Mesenteric fat pad (tissue), 1 donor: ENCODE results near the gene TTC7B. TPM values are rescaled to one million over a fixed set of nuclear protein-coding genes. Genes with fewer than 3 reads are reported as not detected.
"Not testable (repeated sequence)": the region's sequence is repeated elsewhere in the genome, so short reads cannot be mapped to it uniquely, and the experiment has no call there.

Source experiments
- DNase-seq: peaks from one replicate; pipeline ENCODE4 v3.0.0-alpha.2; 2020; ENCODE audit warnings: low spot score
- total RNA-seq: library from RNA; stranded (reverse); fragmentation: NEBNext Ultra II Directional; extraction: Animal tissue kit (Norgen Biotek cat#: 25700); gene quantifications from one replicate; pipeline ENCODE4 v1.2.1, GENCODE V29; 2021
- donor health status: DM: yes; HTN: yes; CAD: no.

The TTC7B gene
- total RNA-seq, 1 donor from 2014 or later, result 92.3 TPM

DNA sequence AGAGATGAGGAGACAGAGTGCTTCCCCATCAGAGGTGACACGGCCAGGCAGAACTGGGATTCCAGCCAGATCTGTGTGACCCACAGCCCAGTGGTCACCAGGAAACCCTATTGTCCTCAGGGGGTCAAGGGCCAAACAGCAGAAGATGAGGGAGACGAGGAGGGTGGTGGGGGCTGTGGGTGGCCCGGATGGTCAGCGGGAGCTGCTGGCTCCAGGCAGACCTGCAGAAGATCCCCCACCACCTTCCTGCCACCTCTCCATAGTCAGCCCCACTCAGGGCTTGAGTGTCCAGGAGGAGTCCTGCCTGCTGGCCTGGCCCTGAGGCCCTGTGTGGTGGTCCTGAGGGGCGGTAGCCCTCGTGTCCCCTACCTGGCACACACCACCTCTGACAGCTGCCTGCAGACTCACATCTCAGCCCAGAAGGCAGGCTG, 282.6 kb downstream of the TTC7B start:
- DNase-seq, result no peak

DNA sequence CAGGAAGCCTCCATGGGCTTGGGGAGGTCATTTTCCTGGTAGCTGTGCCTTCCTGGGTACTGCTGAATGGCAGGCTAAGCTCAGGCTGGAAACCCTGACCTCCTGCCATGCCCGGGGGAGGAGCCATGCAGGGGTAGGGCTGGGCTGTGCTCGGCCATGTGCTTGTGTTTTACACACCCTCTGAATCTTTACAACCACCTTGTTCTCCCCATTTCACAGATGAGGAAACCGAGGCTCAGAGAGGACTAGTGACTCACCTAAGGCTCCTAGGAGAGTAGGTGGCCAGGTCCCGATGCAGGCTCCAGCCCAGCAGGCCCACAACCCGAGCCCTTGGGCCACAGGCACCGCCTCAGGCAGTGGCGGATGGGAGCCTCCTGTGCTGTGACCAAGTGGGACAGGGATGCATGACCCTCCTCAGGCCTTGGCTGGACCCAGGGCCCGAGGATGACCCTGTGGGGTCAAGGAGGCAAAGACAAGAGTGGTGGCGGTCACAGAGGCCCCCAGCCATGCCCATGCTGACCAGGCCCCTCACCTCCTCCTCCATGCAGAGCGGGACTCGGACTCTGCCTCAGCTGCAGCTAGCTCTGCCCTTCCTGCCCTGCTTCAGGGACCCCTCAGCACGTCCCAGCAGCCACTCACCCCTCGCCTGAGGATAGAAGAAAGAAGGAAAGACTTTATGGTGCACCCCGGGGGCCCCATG, 283.3 kb downstream of the TTC7B start:
- DNase-seq, result no peak

DNA sequence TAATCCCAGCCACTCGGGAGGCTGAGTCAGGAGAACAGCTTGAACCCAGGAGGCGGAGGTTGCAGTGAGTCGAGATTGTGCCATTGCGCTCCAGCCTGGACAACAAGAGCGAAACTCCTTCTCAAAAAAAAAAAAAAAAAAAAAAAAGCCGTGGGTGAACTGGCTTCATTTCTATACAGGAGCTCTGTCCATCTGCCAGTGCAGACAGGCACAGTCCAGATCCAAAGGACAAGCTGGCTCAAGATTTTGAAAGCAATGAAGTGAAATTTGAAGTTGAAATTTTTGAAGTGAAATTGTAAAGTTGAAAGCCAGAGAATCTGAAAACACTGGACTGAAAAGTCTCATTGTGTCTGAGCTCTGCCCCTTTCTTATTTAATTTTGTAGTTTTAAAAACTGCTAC, 284.7 kb downstream of the TTC7B start:
- no peak for DNase-seq

DNA sequence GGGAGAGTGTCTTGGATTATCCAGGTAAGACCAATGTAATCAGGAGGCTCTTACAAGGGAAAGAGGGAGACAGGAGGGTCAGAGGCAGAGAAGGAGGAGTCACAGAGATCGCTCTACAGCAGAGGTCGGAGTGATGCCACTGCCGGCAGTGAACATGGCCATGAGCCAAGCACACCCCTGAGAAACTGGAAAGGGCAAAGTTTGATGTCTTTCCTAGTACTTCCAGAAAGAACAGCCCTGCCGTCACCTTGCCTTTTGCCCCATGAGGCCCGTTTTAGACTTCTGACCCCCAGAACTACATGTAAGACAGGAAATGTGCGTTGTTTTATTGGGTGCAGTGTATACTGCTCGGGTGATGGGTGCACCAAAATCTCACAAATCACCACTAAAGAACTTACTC, 285.7 kb downstream of the TTC7B start:
- DNase-seq, result no peak

DNA sequence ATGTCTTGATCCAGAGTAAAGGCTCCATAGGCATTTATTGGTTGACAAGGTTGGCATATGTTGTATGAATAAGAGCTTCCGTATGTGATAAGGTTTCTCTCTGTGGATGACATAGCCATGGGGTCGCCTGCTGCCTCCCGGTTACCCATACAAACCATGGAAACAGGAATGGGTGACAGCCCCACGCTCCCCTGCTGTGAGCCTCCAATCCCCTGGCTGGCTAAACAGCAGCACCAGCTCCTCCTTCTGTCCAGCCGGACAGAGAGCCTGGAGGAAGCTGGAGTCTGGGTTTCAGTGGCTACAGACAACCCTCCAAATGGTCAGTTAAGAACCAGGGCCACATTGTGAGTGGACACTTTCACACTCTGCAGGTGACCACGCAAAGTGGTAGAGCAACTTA, 288.3 kb downstream of the TTC7B start:
- DNase-seq, result no peak

DNA sequence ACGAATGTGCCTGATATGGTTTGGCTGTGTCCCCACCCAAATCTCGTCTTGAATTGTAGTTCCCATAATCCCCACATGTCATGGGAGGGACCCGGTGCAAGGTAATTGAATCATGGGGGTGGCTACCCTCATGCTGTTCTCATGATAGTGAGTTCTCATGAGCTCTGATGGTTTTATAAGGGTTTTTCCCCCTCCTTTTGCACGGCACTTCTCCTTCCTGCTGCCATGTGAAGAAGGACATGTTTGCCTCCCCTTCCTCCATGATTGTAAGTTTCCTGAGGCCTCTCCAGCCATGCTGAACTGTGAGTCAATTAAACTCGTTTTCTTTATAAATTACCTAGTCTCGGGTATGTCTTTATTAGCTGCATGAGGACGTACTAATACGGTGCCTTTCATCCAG, 289.7 kb downstream of the TTC7B start:
- DNase-seq, result not testable (repeated sequence)

DNA sequence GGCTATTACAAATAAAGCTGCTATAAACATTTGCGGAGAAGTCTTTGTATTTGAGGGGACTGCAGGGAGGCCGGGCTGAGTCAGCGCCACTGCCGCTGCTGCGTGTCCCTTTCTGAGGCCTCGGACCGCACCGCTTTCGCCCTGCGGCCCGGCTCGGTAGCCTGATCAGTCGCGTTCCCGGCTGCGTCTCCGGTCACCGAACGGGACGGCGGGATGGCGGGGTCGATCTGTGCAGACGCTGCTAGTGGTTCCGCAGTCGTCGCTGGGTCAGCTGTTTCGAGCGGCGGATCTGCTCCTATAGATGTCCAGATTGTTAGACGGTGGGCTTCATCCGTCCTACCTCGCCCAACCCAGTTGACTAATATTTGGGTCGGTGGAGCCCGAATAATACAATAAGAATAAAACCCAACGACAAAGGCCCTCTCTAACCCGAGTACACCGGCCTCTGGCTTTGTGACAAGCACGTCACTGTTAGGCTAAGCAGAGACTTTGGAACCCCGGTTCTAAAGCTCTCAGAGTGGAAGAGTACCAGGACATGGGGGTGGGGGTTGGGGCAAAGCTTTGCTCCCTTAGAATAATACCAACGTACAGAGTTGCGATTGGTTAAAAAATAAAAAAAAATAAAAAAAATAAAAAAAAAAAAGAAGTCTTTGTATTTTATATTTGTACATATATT, 290.7 kb downstream of the TTC7B start:
- DNase-seq, result not testable (repeated sequence)

DNA sequence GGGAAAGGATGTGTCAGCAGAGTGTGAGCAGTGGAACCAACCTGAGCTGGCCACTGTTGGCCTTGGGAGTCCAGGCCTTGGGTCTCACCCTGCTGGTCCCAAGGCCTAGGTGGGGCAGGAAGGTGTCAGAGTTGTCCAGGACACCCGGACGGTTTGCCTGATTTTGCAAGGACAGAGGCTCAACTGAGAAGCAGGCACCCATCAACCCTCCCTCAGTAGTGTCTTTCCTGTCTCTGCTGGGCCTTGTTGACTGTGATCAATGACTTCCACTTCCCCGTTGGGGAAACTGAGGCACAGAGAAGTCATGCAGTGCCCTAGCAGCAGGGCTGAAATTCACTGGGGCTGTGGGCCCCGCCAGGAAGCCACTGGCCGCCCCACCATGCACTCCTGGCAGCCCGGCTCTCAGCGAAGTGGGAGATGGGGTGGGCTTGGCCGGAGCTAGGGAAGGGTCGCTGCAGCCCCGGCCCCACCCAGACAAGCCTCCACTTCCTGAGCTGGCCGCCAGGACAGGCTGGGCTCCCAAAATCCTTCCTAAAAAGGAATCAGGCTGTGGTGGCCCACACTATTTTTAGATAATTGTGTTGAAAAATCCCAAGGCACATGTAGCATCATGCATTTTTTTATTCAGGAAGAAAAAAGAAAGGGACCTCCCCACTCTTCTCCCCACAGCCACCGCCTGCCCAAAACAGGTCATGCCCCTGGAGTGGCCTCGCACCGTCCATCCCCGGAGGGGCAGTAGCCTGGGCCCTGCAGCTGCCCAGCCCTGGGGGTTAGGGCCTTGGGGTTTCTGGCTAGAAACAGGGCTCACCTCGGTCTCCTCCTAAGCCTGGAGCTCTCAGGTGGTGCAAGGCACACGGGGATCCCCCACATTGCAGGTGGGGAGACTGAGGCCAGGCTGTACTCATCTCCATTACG, 292.0 kb downstream of the TTC7B start:
- no peak for DNase-seq

DNA sequence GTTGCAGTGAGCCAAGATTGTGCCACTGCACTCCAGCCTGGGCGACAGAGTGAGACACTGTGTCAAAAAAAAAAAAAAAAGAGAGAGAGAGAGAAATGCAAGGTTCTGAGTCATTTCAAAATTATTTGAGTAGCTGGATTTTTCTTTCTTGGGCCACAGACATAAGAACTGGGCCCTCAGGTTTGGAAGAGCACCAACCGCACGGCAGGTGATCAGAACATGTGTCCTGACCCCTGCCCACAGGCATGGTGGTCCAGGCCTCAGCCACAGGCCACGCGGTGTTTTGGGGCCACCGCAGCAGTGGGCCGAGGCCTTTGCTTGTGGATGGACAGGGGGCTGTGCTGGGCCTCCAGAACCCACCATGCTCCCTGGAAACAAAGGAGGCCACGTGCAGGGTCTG, 292.7 kb downstream of the TTC7B start:
- DNase-seq, result no peak

DNA sequence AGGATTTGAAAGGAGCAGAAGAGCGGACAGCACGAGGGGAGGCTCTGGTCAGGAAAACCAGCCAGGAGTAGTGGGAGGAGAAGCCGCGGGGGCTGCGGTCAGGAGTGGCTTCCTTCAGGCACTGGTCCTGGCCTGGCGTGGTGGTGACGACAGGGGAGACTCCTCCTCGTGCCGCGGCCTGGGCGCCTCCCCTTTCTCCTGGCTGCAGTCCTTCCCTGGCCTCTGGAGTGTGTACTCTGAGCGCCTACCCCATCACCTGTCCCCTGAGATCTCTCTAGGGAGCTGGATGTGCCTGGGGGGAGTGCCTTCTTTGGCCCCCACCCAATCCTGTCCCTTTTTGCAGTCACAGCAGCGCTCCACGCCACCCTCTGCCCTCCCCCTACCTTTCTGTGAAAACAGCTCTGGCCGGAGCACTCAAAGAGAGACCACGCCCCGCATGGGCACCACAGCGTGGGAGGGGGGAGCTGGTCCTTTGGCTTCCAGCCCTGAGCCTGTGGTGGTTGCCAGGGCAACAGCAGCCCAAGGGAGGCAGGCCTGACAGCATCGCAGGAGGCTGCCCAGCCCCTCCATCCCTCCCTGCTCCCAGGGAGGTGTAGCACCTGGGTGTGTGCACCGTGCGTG, 293.5 kb downstream of the TTC7B start:
- no peak for DNase-seq

DNA sequence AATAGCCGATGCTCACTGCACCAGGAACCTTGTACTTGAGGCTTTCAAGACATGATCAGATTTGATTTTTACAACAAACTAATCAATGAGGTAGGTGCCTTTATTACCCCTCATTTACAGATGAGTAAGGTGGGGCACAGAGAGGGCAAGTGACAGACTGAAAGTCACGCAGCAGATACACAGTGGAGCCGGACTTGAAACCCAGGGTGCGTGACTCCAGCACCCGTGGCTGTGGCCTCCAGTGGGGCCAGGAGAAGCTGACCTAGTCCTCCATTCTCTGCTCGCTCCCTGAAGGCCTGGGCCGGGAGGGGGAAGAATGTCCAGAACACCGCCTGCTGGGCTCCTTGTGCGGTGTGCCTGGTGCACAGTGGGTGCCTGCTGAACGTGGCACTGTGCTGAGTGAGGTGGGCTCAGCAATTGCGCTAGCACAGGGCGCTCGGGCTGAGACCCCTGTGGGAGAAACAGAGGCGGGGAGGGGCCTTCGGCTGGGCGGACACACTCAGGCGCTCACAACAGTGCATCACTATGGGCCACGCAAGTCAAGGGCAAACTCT, 294.2 kb downstream of the TTC7B start:
- no peak for DNase-seq

DNA sequence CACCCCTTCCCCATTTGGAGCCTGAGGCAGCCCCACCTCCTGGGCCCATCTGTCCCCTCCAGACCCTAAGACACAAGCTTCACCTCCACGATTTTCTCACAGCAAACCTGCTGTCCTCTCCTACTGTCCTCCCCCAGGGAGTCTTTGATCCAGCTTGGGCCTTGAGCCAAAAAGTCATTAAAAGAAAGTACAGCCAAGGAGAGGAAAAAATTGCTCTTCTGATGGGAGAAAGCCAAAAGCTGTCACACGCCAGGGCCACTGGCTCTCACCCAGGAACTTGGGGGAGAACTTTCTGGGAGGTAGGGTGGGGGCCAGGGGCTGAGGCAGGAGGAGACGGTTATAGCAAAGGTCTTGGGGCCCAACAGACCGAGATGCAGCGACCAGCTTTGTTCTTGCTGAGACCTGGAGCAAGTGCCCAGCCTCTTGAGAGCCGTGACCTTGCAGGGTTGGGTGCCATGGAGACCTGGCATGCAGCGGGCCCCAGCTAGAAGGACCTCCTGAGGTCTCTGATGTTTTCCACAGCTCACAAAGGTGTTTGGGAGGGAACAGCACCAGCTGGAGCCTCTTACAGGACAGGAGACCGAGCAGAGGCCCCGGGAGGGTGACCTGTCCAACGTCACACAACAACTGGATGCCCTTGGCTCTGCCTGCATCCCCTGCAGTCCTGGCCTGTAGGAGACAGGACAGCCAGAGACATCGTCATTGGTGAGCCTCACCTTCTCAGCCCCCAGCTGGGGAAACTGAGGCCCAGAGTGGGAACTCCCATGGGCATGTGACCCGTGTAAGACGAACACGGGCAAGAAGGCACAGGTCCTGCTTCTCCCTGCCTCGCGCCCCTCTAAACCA, 294.9 kb downstream of the TTC7B start:
- no peak for DNase-seq

DNA sequence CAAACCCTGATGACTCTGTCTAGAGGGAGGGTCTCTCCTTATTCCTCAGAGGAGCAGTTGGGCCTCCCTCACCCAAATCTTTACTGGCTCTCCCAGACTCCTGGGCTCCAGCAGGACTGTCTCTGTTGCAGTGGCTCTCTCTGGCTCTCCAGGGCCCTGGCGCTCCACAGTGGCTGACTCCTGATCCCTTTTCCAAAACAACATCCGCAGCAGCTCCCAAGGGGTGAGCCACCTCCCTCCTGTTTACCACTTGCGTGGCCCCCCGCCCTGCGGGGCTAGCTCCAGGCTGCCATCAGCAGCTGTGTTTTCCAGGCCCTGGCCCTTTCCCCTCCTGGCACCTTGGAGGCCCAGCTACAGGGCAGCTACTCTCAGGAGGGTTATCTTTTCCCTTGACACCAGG, 295.9 kb downstream of the TTC7B start:
- DNase-seq, result no peak

DNA sequence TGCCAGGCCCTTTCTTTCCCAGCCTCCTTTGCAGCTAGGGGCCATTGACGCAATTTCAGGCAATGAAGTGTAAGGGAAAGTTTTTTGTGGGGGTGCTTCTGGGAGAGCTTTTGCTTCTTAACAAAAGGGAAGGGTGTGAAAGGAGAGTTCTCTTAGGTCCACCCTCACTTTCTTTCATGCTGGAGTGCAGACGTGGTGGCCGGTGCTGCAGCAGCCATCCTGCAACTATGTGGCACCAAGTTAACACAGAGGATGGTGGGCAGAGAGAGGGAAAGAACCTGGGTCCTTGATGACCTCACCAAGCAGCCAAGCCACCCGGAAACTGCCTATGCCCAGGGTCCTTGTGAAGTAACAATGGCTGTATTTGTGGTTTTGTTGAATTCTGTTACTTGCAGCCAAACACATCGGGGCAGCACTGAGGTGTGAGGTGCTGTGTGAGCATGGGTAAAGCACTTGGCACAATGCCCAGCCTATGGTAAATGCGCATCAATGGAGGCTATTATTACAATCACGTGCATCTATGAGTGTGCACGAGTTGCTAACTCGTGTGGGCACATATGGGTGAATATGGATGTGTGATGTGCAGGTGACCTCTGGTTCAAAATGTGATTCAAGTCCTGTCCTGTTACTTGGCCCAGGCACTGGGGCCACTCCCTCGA, 296.8 kb downstream of the TTC7B start:
- DNase-seq, result no peak

DNA sequence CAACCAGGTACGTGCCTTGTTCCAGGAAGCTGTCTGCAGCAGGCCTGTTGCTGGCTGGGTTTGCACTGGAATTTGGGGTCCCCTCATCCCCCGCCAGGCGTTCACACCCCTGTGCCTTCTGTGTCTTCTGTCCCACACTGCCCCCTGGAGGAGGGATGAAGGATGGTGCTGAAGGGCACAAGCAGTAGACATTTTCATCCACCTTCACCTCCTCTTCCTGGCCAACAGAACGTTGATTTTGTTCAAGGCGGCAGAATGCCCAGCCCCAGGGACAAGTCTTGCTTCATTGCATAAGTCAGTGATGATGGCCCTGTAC, 297.3 kb downstream of the TTC7B start:
- DNase-seq, result no peak

DNA sequence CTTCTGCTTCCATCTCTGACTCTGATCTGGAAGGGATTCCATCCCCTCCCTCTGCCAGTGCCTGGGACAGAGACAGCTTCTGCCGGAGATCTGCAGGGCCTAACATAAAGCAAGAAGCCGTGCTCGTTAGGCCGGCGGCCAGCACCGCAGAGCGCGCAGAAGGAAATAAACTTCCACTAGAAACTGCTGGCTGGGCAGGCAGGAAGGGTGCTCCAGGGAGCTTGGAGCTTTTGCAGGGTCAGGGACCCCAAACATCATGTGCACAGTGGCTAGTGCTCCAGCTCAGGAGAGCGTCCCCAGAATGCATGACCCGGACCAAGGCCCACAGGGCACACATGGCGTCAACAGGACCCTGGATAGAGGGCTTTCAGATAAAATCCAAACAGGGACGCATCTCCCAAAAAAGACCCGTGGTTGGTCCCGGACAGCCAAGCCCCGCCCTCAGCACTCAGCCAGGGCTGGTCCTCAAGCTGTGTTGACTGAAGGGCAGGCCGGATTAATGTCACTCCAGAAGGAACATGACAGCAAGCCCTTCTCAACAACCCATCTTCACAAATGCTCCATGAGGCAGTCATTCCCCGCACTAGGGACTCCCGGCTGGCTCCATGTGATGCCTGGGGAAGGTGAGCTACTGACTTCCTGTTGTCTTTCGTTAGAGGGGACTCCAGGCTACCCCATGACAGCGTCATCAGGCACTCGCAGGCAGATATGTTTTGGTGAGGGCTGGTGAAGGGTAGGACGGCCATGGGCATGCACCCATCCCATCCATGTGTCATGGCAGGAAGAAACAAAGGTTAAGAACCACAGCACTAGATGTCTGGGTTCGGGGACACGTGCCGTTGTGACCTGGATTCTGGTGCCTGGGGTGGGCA, 297.9 kb downstream of the TTC7B start:
- DNase-seq, result no peak

DNA sequence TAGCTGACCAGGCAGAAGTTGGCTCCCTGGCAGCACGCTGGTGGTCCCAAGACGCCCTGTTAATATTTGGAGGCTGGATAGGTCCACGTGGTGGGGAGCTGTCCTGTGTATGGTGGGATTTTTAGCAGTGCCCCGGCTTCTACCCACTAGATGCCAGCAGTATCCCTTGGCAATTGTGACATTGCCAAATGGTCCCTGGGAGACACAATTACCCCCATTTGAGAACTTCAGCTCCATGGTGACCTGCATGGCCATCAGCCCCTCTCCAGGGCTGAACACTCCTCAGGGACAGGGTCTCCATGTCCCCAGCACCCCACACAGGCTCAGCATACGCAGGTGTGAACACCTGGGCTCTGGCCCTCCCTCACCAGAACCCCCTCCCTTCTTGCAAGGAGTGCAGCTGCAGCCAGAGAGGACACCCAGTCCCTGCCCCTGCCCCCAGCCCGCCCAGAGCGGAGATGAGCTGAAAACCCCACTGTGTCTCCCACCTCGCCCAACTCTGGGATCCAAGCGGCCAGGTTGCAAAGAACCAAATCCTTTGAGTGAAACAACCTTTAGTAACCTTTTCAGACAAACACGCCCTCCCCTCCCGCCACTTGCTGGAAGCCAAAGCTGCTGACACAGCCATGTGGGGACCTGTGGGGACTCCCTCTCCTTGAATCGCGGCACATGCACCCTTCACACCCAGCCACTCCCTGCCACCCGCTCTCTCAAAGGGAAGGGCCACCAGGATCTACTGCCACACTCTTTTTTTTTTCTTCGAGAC, 299.0 kb downstream of the TTC7B start:
- no peak for DNase-seq

DNA sequence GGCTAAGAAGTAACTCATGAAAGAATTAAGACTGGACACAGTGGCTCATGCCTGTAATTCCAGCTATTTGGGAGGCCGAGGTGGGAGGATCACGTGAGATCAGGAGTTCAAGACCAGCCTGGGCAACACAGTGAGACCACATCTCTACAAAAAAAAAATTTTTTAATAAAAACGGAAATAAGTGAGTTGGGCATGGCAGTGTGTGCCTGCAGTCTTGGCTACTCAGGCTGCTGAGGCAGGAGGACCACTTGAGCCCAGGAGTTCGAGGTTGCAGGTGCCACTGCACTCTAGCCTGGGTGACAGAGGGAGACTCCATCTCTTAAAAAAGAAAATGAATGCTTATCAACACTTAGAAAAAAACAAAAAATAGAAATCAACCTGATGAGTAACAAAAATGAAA, 301.7 kb downstream of the TTC7B start:
- DNase-seq, result no peak
